HG02973 (cell line): ENCODE data around the gene ANKRD9.
"Not testable (repeated sequence)": the region's sequence is repeated elsewhere in the genome, so short reads cannot be mapped to it uniquely, and the experiment has no call there.

Experiments
- ATAC-seq: cut with Tn5 transposase; IDR thresholded peaks from one replicate; pipeline ENCODE4 v1.9.1; 2021; ENCODE audit warnings: moderate library complexity; ENCODE audit not compliant: unreplicated experiment

Gene ANKRD9, protein sequence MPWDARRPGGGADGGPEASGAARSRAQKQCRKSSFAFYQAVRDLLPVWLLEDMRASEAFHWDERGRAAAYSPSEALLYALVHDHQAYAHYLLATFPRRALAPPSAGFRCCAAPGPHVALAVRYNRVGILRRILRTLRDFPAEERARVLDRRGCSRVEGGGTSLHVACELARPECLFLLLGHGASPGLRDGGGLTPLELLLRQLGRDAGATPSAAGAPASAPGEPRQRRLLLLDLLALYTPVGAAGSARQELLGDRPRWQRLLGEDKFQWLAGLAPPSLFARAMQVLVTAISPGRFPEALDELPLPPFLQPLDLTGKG

DNA sequence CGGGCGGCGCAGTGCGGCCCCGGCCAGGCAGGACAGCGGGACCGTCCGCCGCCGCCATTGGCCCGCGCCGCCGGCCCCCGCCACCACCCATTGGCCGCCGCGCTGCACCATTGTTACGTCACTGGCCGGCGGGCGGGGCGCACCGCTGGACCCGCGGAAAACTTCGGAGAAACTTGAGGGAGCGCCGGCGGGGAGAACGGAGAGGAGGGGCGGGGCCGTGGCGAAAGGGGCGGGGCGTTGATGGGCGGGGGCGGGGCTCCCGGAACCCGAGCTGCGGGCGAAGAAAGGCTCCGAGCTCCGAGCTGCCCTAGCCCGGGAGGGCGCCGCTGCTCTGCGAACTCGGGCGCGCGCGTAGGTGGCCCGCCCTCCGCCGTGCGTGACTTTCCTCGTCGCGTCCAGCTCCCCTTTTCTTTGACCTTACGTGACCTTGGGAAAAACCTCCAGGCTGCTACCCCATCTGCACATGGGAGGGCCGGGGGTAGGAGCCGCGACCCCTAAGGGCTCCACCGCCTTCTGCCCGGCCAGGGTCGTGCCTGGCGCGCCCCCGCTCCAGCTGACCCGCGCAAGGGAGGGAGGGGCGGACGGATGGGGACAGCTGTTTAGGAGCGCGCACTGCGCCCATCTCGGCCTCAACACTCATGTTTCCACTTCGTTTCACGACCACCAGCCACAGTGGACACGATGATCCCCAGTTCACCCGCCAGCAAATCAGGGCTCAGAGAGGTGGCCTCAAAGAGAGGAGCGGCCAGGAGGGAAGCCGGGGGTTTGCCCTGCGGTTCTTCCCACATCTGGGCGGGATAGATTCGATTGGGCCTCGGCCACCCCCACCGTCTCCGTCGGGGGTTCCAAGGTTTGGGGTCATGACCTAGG lies at the start of gene ANKRD9:
ANKRD9 (minus strand) TSS at position 31 of the 870 bp plus-strand sequence. CDS start 1,887 bp downstream, outside the sequence.
- ATAC-seq = peak; percentile 75

DNA sequence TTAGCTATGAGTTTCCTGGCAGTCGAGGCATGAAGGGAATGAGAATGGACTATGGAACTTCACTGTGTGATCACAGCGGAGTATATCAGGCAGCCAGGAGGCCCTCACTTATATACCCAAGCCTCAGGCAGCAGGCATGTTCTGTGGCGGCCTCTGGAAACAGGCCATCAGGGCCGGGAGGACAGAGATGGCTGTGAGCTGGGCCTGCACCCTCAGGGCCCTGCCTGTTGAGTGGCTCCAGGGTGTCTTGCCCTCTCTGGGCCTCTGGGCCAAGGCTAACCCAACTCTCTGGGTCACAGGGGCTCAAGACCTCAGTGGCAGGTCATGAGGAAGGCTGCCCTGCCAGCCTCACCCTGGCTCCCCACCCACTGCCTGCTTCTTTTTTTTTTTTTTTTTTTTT lies 49.0 kb upstream of the ANKRD9 start:
- ATAC-seq = no peak

DNA sequence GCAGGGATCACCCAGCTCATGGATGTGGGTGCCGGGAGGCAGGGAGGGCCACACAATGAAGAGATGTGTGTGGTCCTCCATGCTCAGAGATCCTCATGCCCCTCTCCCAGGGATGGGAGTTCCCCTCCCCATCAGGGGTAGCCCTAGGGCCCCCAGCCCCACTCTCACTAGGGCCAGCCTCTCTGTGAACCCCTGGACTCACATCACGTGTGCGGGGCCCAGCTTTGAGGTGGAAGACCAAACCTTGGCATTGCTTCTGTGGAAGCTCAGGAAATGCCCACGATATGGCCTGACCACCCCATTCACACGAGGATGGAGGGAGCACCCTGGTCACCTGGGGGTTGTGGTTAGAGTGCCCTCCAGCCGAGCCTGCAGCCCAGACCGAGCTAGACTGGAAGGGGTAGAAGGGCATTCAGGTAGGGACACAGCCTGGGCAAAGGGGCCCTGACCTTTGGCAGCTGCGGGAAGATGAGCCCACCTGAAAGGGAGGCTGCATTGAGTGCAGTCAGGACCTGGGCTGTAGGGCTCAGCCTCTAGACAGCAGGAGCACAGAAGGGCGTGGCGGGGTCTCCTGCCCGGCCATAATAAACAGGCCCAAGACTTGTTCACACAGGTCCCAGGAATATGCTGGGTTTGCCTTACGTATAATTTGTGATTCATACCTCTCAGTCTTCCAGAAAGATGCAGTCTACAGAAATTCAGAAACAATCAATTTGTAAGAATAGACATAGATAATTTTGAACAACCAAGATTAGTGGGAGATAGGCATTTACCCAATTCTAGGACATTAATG lies 48.1 kb upstream of the ANKRD9 start:
- no peak for ATAC-seq

DNA sequence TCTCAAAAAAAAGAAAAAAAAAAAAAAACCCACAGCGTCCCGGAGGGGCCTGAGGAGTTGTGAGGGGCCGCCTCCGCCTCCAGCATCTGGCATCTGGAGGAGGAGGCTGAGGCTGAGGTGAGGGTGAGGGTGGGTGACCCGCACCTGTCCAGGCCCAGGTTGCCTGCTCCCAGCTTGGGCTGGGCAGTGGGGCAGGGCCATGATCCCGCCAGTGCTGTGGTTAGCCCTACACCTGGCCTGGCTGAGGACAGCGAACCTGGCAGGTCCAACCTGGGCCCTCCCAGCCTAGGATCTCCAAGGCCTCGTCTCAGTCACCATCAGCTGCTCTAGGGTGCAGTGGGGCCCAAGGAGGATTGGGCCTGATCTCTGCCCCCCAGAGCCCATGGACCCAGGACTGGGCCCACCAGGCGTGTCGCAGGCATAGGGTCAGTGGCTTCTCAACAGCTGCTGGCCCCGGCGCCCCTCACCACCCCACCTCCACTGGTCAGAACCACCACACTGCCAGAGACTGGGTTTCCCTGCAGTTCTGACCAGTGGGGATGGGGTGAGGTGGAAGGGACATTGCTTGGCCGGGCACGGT lies 46.6 kb upstream of the ANKRD9 start:
- ATAC-seq = no peak

DNA sequence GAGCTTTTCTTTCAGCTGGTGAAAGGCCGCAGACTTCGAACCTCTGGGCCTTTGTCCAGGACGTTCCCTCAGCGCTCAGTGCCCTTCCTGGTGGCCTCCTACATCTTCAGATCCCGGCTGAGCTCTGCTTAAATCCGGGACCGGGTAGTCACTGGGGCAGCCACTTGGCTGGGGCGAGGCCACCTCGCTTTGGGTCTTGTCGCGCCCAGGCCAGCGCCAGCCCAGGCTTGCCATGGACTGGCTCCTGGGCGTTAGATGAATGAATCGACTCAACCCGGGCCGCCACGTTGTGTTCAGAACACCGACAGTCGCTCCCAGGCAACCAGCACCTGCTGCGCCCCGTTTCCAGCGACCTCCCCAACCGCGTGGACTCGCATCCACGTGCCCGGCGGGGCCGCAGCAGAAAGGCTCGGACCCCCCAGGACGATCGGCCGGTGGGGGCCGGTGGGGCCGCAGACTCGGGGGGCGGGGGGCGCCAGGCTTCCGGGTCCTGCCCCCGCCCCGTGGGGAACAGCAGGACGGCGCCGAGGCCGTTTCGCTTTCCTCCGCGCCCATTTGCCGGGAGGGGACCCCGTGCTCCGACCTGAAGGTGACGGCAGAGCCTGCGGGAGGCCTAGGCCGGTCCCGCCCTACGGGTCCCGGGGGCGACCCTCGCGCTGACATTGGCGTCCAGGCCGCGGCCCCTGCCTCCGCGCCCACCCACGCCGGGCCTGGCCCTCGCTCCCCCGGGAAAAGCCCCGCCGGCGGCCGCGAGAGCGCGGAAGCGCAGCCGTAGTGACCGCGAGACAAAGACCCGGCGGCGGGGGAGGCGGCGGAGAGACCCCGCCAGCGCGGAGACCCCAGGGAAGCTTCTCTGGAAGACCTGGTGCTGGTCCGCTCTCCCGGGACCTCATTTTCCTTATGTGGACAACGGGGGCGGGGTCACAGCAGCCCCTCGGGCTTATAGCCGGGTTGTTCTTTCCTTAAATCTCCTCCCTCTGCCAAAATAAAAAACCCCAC lies 45.5 kb upstream of the ANKRD9 start:
- ATAC-seq = no peak

DNA sequence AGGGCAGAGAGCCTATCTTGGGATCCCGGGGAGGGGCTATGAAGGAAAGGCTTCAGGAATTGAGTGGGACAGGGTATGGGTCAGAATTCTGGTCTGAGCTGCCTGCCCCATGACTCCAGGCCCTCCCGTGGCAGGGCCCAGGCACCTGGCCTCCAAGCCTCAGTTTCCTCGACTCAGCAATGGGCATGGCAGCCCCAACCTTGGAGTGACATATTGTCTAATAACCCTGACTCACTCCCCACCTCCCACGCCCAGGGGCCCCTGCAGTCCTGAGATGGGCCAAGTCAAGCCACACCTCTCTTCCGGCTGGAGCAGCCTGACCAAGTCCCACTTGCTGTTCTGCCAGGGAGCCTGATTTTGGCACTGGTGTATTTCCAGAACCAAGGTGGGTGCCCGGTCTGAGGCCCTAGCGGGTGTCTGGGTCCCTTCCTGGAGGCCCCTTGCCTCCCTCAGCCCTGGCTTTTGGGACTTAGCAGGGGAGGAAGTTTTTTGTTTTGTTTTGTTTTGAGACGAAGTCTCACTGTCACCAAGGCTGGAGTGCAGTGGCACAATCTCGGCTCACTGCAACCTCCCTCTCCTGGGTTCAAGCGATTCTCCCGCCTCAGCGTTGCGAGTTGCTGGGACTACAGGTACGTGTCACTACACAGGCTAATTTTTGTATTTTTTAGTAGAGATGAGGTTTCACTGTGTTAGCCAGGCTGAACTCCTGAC lies 42.6 kb upstream of the ANKRD9 start:
- no peak for ATAC-seq

DNA sequence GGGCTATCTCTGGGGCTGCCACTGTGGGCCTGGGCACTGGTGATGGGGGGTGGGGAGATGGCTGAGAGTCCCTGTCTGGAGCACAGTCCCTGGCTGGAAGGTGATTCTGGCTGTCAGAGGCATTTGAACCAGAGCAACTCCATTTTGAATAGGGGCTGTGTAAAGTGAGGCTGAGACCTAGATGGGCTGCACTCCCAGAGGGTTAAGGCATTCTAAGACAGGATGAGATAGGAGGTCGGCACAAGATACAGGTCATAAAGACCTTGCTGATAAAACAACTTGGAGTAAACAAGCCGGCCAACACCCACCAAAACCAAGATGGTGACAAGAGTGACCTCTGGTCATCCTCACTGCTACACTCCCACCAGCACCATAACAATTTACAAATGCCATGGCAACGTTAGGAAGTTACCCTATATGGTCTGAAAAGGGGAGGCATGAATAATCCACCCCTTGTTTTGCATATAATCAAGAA lies 41.4 kb upstream of the ANKRD9 start:
- ATAC-seq = not testable (repeated sequence)

DNA sequence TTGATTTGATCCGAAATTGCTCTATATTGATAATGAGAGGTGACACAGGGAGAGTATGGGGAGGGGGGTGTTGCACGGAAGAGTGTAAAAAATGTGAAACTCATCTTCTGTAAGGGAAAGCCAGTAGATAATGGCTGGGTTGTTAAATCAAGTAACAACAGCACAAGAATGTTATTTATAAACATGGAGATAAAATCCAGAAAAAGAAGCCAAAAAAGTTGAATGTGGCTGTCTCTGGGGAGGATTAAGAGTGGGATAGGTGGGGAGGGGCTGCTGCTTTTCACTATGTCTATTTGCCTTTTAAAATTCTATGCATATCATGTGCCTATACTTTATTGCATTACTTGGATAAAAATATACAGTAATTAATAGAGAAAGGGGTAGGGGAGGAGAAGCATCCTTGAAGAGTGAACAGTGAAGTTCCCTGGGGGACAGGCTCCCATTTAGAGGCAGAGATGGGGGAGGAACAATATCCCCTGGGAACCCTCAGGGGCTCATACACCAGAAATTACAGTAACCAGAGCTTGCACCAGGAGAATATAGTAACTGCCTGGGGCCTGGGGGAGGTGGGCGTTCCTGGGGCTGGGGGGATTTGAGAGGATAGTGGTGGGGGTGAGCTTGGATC lies 39.2 kb upstream of the ANKRD9 start:
- no peak for ATAC-seq

DNA sequence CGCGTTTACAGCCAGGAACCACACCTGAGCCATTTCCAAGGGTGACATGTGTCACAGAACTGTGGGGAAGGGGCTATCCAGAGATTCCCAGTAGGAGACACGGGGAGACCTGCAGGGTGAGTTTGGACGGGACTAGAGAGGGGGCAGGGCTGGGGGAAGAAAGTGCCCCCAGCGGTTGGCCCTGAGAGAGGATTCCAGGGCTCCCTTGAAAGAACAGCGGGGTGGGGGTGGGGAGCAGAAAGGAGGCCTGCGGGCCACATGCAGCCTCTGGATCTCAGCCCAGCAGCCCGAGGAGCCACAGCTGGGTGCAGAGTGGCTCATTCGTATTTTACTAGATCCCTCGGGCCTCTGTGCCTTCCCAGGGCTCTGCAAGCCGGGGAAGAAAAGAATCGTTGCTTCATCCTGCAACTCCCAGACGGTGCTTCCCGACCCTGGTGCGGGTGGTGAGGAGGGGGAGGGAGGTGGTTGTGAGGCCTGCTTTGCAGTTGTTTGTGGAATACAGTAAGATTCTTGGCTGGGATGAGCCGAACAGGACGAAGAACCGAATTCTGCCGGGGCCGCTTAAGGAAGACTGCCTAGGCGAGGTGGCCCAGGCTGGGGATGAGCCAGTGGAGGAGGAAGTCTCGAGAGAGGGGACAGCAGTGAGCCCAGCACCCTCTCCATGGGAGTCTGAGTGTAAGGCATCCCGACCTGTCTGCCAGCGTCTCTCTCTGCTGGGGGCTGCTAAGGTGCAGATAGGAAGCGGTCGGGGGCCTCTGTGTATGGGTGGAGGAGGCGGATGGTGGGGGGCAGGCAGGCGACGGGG lies 36.1 kb upstream of the ANKRD9 start:
- no peak for ATAC-seq

DNA sequence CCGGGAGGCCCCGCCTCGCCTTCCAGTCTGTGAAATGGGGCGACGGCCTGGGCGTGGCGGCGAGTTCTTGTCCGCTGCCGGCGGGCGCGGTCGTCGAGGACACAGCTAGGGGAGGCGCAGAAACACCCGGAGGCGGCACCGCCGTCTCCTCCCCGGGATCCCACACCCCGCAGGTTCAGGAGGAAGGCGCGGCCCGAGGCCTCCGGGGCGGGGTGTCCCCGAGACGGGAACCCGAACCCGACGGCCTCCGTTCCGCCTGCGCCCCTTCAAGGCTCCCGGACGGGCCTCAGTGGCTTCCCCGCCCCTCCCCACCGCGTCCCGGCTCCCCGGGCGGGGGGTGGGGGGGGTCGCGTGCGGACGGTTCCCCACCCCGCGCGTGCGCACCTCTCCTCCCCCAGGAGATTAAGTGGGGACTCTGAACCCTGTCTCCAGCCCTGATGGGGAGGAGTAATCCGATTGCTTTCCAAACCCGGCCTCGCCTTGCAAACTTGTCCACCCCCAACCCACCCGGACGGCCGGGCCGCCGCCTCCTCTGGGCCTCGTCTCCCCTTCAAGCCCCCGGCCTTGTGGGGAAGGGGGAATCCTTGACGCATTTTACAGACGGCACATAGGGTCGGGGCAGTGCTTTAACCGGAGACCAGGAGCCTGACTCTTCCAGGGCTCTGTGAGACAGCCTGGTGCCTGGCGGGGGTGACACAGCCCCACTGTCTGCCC lies 35.3 kb upstream of the ANKRD9 start:
- ATAC-seq = no peak

DNA sequence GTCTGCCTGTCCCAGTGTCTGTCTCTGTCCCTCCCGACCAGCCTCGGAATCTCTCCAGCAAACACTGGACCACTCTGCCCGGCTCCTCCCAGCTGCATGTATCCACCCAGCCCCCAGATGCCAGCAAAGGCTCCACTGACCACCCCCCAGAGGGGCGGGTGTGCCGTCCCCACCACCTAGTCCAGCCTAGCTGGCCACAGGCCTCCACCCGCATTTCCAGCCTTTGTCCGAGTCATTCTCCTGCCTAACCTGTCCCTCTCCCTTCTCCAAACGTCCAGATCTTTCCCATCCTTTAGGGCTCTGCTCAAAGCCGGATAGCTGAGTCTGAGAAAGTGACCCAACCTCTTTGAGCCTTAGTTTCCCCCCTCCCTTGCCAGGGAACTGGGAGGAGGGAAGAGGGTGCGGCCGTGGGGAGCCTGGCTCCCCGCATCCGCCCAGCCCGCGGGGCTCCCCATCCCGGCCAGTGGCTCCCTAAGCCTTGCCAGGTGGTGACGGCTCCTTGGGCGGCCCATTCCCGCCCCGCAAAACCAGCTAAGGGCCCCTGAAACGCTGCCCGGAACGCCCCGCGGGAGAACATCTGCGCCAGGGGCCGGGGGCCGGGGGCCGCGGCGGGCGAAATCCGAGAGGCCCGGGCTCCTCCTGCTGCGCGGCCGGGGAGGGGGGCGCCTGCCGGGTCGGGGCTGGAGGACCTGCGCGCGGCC lies 34.6 kb upstream of the ANKRD9 start:
- ATAC-seq = no peak

DNA sequence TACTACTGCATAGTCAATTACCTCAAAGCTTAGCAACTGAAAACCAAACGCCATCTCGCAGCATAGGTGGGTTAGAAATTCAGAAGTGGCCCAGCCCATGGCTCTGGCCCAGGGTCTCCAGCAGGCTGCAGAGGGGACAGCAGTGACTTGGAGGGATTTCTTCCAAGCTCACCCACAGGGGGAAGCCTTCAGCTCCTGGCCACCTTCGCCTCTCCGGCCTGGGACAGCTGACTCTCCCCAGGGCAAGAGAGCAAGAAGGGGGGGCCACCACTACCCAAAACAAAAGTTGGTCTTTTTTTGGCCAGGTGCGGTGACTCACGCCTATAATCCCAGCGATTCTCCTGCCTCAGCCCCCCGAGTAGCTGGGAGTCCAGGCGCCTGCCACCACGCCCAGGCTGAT lies 32.2 kb upstream of the ANKRD9 start:
- ATAC-seq = no peak

DNA sequence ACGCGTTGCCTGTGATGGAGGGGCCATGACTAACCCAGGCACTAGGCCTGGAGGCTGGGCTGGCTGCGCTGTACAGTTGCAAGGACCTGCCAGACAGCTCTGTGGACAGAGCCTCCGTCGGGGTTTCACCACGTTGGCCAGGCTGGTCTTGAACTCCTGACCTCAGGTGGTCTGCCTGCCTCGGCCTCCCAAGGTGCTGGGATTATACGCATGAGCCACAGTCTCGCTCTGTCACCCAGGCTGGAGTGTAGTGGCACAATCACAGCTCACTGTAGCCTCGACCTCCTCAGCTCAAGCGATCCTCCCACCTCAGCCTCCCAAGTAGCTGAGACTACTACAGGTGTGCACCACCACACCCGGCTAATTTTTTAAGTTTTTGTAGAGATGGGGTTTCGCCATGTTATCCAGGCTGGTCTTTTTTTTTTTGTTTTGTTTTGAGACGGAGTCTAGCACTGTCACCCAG lies 31.5 kb upstream of the ANKRD9 start:
- ATAC-seq = not testable (repeated sequence)

DNA sequence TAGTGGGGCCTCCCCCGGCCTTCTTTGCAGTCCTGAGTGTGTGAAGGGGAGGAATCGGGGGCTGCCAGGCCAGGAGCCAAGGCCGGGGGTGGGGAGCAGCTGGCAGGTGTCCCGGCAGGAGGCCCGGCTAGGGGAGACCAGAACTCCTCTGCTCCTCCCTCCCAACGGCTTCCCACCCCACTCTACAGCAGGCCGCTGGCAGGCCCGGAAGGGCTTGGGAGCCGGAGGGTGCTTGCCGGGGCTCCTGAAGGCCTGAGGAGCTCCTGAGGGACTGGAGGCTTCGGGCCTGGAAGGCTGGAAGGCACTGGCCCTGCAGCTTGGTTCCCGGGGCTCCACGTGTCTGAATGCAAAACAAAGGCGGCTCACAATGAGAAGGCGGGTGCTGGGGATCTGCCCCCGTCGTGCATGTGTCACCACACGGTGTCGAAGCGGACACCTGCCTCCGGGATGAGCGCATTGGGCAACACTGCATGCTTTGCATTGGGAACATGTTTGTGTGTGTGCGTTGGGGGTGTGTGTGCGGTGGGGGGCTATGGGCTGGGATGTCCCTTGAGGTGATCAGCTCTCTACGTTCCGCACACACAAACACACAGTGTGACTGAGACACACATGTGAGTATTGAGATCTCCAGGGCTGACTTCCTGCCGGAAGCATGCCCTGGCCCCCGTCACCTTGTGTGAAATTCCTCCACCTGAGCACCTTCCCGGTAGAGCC lies 30.9 kb upstream of the ANKRD9 start:
- ATAC-seq = no peak

DNA sequence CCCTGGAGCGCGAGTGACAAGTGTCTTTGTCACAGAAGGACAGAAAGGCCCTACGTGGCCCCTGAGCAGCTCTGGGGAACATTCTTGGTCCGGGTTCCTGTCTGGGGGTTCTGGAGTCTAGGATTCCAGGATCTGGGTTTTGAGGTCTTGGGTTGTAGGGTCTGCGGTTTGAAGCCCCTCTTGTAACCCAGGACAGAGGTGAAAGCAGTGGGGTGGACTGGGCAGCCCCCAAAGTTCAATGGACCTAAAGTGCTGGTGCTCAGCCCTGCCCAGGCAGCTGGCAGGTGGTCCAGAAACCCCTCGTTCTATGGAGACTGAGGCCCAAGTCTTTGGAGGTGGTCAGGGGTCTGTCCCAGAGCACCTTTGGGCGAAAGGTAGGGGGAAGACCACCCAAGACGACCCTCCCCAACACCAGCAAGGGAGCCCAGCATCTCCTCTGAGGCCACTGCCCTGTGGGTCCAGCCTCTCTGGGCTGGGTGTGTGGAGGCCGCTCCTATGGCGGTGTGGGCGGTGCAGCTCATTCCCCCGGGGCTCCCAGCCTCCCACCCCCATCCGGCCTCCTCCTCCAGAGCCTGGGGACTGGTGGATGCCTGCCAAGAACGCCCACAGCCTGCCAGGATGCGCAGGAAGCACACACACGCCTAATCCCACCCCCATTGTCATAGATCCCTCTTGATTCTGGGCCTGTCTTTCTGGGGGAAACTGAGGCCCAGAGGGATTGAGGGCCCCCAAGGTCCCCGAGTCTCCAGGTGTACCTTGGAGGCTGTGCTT lies 30.2 kb upstream of the ANKRD9 start:
- ATAC-seq = no peak
